T47D (cell line): ENCODE data around the gene RFESD.

Source experiments
- DNase-seq, 2 experiments: peaks; one replicate each; pipeline versions ENCODE4 v3.0.0 to v3.0.0-alpha.2; 2011 to 2012; ENCODE audit warnings: low read depth in 1 of 2, low spot score in 1 of 2
- JUND ChIP-seq: IDR thresholded peaks from 2 replicates; pipeline ENCODE4 v1.6.1; 2012; ENCODE audit warnings: low read depth
- in situ Hi-C: cut with HindIII; loops from 2 replicates; pipeline ENCODE4 v1.10.0; 2016; ENCODE audit warnings: low sequenced_read_pairs, low pct_unique_long_range_greater_than_20kb

Gene RFESD

DNA sequence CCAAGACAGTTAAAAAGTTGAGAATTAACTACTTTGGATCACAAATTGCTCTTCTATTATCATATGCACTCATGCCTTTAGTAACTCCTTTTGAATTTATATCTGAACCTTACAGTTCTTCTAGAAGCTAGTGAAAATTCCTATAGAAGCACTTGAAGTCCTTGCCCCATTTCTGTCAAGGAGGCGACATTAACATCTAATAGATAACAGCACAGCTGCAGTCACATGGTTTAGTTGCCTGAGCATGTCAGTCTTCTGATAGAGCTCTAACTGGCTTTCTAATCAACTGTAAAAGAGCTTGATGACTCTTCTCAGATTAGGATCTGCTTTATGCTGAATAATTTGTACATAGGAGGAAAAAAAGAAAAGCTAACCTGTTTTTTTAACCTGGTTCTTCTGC is 9.0 kb downstream of the RFESD start:
- in situ Hi-C loops: no loop called here
- TF ChIP-seq JUND: no peak
- DNase-seq: no peak

DNA sequence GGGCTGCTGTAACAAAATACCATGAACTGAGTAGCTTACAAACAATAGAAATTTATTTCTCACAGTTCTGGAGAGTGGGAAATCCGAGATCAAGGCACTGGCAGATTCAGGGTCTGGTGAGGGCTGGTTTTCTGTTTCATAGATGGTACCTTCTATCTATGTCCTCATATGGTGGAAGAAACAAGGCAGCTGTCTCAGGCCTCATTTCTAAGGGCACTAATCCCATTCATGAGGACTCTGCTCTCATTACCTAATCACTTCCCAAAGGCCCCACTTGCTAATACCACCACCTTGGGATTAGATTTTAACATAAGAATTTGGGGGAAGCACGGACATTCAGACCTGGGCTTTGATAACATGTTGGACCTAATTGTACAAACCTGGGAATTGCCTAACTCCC is 13.5 kb downstream of the RFESD start:
- TF ChIP-seq JUND: no peak
- no peak for DNase-seq
- in situ Hi-C loops: no loop called here

DNA sequence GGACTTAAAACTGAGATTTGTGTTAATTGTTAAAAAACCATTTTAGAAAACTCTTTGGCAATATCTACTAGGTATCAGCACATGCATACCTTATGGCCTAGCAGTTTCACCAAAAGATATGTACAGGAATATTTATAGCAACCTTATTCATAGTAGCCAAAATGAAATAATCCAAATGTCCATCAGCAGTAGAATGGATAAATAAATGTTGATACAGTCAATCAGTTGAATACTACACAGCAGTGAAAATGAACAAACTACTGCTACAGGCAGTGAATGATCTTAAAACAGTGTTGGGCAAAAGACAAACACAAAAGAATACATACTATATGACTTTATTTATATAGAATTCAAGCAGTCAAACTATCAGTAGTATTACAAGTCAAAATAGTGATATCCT is 16.4 kb downstream of the RFESD start:
- no peak for TF ChIP-seq JUND
- DNase-seq: no peak
- in situ Hi-C loops: no loop called here

DNA sequence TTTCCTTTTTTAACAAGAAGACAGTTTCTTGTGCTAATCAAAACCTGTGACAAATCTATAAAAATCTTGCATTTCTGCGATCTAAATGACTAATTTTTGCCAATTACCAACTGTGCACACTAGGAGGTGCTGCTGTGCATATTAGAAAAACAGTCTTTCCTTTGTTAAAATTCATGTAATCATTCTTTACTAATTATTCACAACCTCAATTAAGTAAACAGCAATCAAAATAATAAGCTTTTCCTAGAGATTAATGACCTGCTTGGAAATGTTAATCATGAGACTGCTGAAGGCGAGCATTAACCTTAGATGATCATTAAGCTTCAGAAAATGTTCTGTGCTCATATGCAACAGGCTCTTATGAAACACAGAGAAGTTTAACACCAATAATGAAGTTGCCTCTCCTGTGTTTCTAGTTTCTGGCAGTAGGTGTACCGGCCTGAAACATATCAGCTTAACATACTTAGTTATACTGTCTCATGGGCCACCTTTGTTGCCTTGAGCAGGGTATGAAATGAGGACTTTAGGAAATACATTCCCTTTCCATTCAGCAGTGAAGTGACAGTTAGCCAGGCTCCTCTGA is 17.7 kb downstream of the RFESD start:
- TF ChIP-seq JUND: no peak
- DNase-seq: peak in 1 of 2 experiments; percentile 43
- in situ Hi-C loops: no loop called here

DNA sequence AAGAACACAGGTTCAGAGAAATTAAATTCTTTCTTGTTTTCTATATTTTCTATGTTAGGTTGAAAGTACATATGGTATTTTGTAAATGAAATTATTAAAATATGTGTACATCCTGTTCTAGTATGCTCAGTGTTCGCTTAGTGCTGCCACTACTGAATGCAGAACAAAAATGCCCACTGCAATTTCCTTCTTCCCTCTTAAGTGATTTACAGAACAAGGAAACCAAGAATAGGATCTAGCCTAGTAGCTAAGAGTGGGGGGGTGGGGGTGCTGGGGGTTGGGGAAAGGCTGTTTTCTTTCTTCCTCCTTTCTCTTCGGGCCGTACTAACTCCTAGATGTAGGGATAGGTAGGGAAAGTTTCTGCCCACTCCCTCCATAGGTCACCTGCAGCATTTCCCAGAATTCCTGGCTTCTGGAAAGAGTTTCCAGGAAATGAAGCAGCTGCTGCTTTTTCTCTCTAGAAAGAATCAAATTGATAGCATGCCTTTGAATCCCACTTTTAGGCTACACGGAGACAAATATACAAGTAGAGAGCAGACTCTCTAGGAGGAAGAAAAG is 20.6 kb downstream of the RFESD start:
- in situ Hi-C loops: no loop called here
- no peak for TF ChIP-seq JUND
- DNase-seq: no peak

DNA sequence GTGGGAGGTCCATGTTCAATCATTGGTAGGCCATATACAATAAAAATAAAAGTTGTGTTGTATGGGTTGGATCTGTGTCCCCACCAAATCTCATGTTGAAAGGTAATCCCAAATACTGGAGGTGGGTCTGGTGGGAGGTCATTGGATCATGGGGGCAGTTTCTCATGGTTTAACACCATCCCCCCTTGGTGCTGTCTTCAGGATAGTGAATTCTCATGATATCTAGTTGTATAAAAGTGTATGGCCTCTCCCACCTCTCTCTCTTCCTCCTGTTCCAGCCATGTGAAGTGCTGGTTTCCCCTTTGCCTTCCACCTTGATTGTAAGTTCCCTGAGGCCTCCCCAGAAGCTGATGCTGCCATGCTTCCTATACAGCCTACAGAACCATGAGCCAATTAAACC is 21.1 kb downstream of the RFESD start:
- DNase-seq: no peak
- in situ Hi-C loops: no loop called here
- no peak for TF ChIP-seq JUND

DNA sequence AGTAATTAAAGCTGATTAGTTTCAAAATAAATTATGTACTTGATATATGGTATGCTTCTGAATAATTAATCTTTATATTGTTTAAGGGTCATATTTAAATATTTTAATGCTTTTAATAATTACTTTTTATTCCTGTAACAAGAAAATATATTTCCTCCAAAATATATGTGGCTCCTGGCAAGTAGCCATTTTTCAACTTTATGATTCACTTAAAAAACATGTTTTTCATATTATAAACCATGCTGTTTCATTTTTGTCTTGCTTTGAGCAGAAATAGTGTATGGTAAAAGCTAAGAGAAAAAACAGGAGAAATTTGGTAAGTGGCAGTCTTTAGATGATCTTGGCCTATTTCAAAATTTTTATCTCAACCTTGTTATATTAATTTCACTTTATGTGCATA is 21.6 kb downstream of the RFESD start:
- no peak for DNase-seq
- no peak for TF ChIP-seq JUND
- in situ Hi-C loops: no loop called here

DNA sequence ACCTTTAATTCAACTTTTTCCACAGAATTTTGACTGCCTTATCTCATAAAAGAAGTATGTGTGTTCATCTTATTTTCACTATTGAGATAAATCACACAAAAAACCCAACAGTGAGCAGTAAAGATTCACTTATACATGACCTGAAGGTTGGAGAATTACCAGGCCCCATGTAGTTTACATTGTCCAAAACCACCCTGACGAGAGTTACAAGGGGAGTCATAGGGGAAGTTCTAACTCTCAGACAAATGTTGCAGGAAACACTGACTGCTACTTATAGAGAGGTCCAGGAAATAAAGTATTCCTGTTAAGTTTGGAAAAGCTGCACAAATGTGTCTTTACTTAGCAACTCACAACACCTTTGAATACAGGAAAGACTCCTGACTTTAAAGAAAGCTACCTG is 22.2 kb downstream of the RFESD start:
- DNase-seq: no peak
- in situ Hi-C loops: no loop called here
- TF ChIP-seq JUND: no peak

DNA sequence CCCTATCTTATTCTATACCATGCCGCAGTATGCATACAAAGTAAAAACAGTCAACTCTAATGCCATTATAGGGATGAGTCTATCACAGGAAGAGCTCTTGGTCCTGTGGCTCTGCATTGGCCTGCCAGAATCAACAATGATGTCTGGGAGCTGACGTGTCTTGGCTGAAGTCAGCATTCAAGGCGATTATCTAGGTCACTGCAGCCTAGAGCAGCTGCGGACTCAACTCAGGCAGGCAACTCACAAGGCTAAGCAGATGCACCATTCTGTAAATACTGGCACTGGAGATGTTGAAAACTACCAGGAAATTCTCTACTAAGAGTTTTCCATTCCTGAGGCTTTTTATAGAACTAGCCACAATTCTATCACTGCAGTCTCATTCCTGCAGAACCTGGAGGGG is 23.0 kb downstream of the RFESD start:
- DNase-seq: no peak
- in situ Hi-C loops: no loop called here
- TF ChIP-seq JUND: no peak

DNA sequence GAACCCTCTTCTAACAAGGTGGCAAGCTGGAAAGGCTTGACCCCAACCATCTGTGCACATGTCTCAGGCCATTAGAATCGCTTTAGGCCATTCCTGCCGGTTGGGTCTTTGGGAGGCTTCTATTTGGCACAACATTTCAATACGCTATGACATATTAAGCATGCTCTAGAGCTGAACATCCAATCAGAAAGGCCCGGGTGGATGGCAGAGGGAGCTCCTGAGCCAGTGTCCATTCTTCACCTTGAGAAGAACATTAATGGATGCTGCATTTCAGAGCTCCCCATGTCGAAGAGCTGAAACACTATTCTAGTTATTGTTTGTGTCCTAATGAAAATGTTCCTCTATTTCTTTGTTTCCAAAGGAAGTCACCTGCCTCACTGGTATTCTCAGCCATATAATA is 23.4 kb downstream of the RFESD start:
- in situ Hi-C loops: no loop called here
- TF ChIP-seq JUND: no peak

DNA sequence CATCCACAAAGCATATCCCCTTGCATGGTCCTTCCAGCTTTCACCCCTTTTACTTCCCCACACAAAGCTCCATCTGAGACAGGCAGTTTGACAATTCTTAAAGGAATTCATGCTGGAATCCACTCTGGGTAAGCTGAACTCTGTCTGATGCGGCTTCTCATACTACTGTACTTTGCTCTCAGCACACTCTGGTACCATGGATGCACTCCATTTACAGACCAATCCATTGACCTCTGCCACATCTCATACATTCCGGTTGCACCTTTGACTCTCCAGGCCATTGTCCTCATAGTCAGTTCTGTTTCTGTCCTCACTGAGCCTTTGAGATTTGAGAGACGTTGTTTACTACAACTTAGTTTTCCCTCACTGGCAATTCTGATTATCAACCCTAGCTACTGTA is 24.0 kb downstream of the RFESD start:
- in situ Hi-C loops: no loop called here

More for the DNA sequence above, 23.4 kb downstream of the RFESD start:
- no peak for DNase-seq

DNA sequence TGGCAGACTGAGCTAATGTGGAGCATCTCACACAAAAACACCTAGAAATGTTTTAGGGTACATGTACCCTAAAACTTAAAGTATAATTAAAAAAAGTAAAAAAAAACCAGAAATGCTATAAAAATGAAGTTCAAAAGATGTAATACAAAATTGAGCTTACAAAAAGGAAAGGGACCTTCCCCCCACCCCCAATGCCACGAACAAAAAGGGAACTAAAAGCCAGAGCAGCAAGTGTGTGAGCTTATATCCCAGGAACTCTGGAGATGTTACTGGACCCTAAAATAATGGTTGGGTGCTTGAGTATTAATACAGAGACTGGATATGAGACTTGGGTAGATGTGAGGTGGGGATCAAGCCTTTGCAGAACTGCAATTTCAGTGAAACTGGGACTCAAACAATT is 25.2 kb downstream of the RFESD start:
- in situ Hi-C loops: no loop called here
- DNase-seq: no peak
- TF ChIP-seq JUND: no peak

More for the DNA sequence above, 24.0 kb downstream of the RFESD start:
- no peak for DNase-seq
- no peak for TF ChIP-seq JUND

DNA sequence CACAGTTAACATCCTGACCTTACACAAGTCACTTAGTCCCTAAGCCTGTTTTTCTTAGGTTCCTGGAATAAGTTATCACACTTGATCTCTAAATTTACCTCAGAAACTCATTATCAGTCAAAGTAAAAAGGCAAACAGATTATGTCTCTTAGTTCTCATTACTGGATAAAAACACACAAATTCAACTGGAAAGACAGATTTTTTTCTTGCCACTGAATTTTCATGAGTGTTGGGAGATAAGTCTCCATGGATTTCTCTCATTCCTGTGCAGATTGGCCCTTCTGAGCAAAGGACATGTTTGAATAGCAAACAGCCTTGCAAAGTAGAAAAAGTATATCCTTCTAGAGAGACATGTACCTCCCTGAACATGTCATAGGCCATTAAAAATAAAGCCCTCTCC is 26.1 kb downstream of the RFESD start:
- no peak for TF ChIP-seq JUND
- DNase-seq: no peak
- in situ Hi-C loops: no loop called here

DNA sequence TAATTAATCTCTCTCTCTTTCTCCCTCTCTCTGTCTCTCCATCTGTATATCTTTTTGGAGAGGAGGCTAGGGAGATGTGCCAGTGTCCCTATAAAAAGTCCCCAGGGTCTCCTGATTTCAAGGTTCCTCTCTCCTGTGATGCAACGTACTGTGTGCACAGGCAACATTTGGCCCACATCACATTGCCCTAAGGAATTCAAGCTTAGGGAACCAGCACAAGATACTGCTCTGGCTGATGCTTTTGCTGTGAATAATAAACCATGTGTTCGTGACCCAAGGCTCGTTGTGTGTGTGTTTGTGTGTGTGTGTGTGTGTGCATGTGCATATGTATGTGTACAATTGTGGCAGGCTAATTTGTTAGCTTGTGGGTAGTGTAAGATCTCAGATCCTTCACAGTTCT is 26.5 kb downstream of the RFESD start:
- TF ChIP-seq JUND: no peak
- DNase-seq: peak in 1 of 2 experiments; percentile 13
- in situ Hi-C loops: no loop called here
